HG02938 (cell line): ENCODE results near the gene GYPC.

ENCODE experiments used
- ATAC-seq: cut with Tn5 transposase; IDR thresholded peaks from one replicate; pipeline ENCODE4 v1.9.1; 2021; ENCODE audit warnings: mild to moderate bottlenecking, moderate library complexity; ENCODE audit not compliant: unreplicated experiment

Gene GYPC

GRCh38 chr2:126723281-126723815, 67.4 kb downstream of the GYPC start:
- ATAC-seq: no peak

- no peak for ATAC-seq
Measured at GRCh38 chr2:126725580-126725979, 69.6 kb downstream of the GYPC start.

GRCh38 chr2:126729896-126730295, 73.9 kb downstream of the GYPC start:
- no peak for ATAC-seq

- no peak for ATAC-seq
Measured at GRCh38 chr2:126730655-126731054, 74.7 kb downstream of the GYPC start.

- no peak for ATAC-seq
Measured at GRCh38 chr2:126731353-126731752, 75.4 kb downstream of the GYPC start.

- ATAC-seq: no peak
Measured at GRCh38 chr2:126732682-126733245, 76.8 kb downstream of the GYPC start.

- no peak for ATAC-seq
Measured at GRCh38 chr2:126733795-126734194, 77.8 kb downstream of the GYPC start.

- no peak for ATAC-seq
Measured at GRCh38 chr2:126736133-126736874, 80.3 kb downstream of the GYPC start.

GRCh38 chr2:126739141-126739540, 83.2 kb downstream of the GYPC start:
- no peak for ATAC-seq

- no peak for ATAC-seq
Measured at GRCh38 chr2:126744640-126745039, 88.7 kb downstream of the GYPC start.
